NCI-H446 (cell line): ENCODE measurements around the gene GPC4.
A peak's percentile ranks its signal among the peaks of the same experiment; 100 is the strongest.

Experiments
- DNase-seq, 2 experiments: peaks; one replicate each; lab custom pipeline; 2025; lab: John Stamatoyannopoulos, UW

GPC4 gene

DNA sequence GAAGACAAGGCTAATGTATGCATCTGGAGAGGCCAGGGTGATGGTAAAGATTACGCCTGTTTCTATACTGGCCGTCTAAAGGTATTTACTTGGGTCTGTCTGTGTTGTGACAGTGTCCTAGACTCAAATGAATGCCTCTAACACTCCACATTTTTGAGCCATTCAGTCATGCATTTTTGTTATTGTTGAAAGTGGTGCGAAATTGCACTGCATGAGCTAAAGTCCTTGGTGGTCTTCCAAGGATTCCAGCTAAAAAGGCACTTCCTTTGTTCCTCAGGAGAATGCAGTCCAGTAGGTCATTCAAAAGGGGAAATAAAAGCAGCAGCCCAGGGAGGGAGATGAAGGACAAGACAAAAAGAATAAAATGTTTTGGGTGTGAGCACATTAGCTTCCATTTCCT is 3.0 kb downstream of the GPC4 start:
- no peak for DNase-seq

DNA sequence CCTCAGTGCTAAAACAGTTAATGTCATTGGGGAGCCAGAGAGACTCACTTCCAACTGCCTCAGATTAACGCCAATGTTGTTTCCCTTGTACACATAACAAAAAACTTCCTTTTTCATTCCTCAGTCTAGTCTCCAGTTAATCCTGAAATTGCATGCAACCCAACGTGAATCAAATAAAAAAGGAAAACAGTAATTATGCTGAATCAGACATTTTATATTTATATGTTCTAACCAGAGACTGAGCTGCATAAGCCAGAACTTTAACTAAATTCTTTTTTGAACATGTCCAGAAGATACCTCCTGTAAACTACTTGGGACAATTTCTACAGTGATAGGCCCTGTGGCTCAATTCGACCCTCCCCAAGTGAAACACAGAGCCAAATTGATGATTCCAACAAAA is 4.7 kb downstream of the GPC4 start:
- no peak for DNase-seq

DNA sequence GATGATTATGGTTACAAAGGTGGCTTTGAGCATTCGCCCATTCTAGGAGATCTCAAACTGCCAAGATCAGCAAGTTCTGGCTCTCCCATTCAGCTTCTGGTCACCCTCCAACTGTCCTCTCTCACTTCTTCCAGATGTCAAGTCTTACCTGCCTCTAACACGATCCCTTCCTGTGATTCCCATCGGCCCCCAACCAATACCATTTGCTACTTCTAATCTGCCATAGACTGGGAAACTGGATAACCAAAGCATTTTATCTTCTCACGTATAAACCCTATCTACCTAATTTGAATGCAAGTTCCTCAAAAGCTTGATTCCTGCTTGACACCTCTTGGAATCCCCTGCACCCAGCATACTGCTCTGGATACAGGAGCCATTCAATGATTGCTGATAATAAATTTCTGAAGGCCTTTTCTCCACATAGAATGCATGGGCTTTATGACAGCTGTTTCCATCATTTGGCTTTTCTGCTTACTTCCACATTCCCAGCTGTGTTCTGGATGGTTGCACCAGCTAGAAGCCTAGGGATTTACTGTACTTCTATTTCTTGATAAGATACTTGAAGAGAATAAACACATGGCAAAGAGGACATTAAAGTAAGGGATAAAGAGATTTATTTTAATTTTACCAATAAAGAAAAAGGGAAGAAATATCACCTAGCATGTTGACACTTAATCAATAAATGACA is 9.6 kb downstream of the GPC4 start:
- no peak for DNase-seq

DNA sequence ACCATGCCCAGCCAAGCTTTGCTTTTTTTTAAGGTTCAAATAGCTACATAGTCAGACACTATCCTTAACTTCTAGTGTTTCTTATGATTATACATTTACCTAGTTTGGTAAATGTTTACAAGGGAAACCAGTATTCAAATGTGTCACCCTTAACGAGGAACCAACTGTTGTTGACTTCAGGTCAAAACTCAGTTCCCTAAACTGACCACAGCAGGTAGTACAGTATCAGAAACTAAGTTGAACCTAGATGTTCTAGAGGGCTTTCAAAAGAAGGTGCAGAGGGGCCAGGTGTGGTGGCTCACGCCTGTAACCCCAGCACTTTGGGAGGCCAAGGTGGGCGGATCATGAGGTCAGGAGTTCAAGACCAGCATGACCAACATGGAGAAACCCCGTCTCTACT is 11.3 kb downstream of the GPC4 start:
- DNase-seq, result no peak

DNA sequence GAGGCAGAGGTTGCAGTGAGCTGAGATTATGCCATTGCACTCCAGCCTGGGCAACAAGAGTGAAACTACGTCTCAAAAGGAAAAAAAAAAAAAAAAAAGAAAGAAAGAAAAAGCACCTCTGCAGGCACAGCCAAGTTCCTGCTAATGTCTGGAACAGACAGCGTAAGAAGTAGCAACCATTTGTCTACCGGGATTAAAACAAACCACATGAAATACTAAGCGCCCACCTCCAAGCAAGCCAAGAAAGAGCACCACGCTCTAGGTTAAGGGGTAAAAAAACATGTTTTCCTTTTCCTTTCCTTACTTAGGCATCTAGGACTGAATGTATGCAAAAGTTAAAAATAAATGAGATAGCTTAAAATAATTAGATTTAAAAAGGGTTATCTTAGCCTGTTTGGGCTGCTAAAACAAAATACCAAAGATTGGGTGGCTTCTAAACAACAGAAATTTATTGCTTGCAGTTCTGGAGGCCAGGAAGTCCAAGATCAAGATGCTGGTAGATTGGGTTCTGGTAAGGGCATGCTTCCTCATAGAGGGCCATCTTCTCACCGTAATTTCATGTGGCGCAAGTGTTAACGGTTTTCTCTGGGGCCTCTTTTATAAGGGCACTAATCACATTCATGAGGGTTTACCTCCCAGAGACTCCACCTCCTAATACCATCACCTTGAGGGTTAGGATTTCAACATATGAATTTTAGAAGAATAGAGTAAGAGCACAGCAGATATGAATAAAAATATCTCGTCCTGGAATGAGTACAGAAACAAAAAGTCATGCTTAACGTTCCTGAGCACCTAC is 12.3 kb downstream of the GPC4 start:
- no peak for DNase-seq

DNA sequence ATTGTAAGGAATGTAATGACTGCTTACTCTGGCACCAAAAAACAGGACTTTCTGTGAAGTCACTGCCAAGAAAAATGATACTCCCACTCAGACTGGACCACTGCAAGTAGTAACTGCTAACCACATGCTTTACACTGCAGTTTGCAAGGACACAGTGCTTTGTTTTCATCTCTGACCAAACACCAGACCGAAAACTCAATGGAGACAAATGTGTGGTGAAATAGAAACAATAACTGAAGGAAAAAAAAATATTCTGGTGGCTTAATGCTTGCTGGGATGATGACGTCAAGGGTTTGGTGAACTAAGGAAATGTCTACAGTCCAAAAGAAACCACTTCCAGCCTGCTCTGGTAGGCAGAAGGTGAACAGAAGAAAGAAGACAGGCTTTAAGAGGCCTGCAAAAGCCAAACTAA is 13.2 kb downstream of the GPC4 start:
- no peak for DNase-seq

DNA sequence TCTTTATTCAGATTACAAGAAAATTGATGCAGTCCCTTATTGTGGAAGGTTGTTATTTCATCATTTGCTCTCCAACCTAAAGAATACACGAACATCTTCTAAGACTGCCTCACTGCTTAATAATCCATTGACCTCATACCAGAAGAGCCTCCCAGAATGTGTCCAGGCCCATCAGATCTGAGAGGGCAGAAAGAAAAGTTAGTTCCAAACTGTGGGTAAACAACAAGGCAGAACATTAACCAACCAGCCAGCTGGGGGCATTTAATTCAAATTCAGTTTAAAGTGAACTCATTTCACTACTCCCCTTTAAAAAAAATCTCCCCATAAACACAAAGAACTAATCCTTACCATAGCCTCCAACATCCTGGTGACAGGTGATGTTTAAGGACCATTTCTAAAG is 13.8 kb downstream of the GPC4 start:
- DNase-seq, result no peak

DNA sequence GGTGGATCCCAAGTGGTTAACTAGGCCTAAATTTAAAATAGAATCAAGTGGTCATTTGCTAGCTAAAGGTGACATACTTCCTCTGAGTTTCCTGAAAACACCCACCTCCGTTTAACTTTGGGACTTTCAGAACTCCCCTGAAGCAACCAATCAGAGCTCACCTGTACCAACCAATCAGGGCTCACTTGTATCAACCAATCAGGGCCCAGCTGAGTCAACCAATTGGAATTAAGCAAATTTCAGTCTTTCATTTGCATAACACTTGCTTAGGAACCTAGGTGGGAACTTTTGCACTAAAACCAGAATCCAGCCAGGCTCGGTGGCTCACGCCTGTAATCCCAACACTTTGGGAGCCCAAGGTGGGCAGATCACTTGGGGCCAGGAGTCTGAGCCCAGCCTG is 15.9 kb downstream of the GPC4 start:
- no peak for DNase-seq

DNA sequence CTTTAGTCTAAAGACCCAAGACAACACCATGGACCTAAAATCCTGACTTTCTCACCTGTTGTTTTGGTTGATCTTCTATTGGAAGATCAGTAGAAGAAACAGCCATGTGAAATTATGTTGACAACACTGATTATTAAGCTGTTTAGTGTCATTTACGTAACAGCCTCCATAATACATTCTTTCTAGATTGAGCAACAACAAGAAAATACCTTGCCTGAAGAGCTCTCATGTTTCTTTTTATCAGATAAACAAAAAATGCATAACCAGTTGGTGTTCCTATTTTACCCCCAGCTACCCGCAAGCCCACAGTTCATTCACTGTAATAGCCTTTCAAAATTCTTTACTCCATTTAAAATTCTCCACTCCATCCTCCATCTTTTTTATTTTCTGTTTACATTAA is 20.5 kb downstream of the GPC4 start:
- DNase-seq, result no peak

DNA sequence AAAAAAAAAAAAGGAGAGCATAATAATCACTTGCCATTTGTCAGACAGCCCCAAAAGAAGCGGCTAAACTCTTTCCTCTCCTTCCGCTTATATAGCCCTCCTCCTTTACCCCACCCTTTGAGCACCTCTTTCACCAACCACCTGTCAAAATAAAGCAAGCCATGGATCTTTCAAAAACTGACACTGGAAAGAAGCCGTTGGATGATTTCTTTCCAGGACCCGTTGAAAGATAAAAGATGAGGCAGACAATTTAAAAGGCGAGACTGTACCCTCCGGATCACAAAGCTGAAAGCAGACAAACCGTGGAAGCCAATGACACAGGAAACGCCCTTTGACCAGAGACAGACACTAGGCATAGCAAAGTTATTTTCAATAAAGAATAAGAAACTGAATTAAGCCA is 22.6 kb downstream of the GPC4 start:
- no peak for DNase-seq

DNA sequence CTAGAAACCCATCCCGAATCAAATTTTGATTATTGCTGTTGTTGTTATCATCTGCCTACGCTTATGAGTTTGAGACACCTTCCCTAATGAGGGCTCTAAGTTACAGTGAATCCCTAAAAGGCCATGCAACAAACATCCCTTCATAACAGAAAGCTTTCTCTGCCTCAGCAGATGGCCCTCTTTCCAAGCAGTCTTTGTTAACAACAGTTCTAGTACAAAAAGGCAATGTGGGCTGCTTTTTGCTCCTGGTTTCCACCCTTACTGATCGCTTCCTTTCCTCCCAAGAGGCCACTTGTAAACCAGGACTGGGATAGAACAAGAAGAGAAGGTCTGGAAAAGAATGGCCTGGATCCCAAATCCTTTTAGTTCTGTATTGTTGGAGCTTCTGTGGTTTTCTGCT is 24.2 kb downstream of the GPC4 start:
- DNase-seq, result no peak

DNA sequence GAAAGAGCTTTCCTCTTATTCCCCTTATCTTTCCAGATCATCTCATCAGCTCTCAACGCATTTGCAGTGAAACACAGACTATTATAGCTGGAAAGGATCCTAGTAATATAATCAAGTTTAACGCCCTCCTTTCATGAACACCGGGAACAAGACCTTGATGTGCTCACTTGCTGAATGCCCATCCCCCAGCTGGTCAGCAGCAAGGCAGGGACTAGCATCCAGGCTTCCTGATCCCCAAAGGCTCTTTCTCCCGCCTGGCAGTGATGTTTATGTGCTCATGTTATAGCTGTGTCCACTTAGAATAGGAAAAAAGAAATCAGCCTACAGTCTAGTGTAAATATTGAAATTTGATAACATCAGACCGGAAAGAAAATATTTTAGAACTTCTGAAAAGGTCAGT is 24.6 kb downstream of the GPC4 start:
- no peak for DNase-seq

DNA sequence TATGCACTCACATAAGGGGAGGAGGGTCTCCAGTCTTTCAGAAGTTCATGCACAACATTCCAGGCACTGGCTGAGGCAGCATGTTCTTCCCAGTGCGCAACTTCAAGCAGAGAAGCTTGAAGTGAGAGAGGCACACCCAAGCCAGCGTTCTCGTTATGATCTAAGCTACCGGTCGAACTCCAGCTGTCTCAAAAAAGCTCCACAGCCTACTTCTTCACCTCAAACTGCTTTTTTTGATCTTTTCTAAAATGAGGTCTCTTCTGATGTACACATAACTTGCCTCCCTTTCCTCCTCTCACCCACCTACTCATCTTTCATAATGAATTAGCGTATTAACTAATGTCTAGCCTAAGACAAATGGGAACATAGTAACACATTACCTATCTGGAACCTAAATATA is 25.3 kb downstream of the GPC4 start:
- no peak for DNase-seq

DNA sequence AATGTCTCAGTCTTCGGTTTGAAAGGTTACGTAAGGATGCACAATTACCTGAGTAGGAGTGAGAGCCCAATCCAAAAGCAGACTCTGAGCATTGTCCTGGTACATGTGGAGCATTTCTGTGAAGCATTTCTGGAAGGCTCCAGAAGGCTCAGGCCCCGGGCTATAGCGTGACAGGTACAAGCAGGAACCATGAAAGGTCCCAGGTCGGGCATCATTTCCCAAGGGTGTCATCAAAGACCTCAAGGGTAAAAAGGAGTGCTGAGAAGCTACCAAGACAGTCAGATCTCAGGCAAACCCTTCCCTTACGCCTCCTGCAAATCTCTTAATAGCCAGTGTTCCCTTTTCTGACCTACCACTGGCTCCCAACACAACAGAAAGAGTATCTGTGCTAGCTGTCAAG is 30.8 kb downstream of the GPC4 start:
- DNase-seq, result no peak

DNA sequence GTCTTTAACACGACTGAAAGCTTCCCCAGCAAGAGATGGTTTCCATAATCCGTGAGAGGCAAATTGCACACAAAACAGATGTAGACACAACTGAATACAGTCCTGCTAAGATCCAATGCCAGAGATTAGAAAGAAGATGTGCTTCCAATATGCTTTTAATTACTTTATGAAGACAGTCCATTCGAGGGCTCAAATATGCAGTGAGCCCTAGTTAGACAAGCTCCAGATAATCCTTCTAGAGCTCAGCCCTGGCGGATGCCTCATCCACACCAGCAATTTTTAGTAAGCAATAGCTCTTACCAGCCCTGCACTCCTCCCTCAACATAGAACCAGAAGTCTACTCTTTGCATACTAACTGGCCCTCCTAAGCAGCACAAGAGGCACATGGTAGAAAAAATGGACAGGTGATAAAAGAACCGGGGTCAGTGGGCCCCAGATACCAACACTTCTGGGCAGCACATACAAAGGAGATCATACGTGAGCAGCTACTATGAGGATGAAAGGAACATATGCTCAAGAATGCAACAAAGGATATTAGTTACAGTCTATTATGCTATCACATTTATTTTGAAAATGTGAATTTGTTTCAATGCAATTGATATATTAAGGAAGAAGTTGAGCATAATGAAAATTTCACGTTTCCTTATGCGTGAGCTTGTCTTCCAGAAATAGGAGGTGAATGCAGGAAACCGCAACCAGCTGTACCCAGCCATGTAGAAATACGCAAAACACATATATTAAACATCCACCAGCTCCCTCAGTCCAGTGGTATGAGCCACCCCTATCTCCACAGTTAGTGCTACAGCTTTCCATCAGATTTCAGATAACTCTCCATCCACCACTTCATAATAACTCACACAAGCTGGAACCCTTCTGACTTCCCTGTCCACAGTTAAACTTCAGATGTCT is 34.3 kb downstream of the GPC4 start:
- no peak for DNase-seq

DNA sequence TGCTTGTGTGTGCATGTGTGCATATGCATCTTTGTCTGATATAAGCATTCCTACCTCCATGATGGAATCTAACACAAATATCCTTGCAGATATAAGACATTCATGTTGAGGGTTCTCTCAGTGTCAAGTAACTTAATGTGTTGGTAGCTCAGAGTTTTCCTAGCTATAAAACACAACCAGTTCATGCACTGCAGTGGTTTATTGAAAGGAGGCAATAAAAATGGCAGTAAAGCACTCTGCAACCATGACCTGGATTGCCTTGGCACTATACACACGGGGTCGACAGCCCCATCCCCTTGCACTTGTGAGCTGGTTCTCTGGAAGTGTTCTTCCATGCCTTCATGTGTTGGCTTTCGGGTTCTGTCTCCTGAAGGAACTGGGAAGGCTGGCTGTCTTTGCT is 38.9 kb downstream of the GPC4 start:
- no peak for DNase-seq

DNA sequence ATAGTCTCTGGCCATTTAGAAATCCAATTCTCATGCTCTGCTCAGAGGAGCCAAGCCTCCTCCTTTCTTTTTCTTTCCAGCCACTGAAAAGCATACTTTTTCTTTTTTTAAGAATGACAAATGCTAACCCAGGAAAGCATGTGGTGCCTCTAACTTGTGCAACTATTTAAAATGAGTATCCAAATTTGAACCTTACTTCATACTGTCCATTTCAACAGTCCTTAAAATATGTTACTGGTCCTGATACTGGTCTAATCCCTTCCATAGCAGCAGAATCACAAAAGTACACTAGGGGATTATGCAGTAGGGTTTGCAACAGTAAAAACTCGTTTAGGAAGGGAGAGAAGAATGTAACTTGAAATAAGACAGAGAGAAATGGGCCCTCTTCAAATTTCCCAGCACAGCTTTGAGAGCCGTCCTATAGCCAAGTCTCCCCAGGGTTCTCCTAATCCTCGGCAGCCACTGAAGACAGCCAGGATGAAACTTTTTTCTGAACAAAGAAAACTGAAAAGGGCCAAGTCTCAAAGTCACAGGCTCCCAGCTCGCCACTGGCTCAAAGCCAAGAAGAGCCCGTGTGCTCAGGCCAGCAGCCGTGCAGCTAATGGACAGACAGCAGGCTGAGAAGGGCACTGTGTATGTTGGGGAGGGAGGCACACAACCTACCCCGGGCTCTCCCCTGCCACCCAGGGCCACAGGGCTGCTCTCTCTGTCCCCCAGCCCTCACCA is 39.5 kb downstream of the GPC4 start:
- peak in 1 of 2 experiments; percentile 5 for DNase-seq

DNA sequence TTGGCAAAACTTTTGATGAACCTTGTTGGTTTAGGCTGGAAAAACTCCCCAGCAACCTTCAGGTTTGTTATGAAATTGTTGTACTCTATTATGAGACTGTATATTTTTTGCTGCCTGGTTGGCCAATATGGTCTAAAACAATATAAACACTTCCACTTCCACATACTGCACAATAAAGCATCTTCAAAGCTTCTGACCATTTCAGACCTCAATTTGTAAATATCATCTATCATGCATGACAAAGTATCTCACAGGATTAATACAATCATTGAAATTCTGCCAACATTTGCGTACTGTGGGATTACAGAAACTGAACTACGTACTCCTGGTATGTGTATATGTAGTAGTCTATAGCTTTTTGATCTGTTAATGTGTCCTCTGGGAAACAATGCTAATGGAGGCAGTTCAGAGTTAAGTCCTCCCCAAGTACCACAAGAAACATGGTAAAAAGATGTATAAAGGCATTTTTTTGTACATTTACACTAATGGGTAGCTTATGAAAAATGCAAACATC is 40.4 kb downstream of the GPC4 start:
- DNase-seq, result no peak

DNA sequence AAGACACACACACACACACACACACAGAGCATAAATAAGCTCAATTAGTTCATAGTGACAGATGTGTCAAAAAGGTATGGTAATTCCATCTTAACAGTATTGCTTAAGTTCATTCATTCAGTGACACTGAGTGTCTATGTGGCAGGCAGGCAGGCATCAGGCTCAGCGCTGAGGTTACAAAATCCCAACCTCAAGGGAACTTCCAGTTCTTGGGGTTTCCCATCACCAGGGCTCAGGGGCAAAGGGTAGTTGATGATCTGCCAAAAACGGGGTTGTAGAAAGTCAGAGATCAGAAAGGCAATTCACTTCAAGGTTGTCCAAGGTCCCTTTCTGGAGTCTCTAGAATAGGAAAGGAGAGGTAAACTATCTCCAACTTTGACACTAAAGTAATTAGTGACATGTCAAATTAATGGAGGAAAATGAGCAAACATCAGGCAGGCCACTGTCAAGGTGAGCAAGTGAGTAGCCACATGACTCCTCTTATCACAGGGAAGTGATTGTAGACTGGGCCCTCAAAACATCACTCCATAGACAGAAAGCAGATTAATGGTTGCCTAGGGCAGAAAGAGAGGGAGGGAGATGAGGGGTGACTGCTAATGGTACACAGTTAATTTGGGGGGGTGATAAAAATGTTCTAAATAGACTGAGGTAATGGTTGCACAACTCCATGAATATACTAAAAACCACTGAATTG is 41.8 kb downstream of the GPC4 start:
- no peak for DNase-seq

DNA sequence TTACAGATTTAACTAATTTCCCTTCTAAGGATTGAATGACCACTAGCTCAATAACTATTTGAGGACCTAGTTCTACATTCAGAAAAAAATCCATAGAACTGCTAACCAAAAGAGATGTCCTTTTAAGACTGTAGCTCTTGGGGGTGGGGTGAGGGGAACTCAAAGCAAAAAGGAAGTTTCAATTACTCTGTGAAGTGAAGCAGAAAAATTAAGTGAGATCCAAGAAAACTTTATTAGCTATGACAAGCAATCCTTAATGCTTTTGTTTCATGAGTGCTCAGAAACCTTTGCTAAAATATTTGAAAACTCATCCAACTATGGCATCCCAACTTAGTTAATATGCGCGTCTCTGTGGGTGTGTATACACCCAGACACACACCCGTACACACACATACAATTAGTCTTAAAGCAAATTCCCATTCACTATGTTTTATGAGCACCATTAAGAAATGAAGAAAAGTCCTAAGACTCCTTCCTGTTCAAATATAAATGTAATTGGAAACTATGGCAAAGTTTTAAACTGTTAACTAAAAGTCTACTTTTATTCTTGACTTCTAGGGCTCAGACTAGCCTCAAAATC is 44.5 kb downstream of the GPC4 start:
- DNase-seq, result no peak

DNA sequence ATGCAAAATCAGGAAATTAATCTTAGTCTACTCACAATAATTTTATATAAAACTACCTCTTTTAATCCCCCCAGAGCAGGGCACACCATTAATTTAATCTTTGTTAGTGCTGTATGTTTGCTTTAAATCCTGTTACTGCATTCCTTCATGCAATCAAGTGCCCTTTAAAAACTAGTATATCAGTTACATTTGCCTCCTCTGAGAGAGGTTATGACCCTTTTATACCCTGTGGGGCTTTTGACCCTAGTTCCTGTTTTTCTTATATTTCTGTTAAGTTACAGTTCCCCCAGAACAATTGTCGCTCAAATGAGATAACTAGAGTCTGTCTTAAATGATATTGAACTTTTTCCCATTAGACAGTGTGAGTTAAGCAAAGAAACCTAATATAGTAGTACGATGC is 46.2 kb downstream of the GPC4 start:
- DNase-seq, result no peak
